Measurements from ENCODE around the gene TAF1D.

- TF ChIP-seq PKNOX1 (IDR thresholded peaks at IDR 0.05) (no peak), FOXM1 (IDR thresholded peaks at IDR 0.05; ENCODE audit: borderline replicate concordance) (no peak), HDGF (IDR thresholded peaks at IDR 0.05; ENCODE audit: borderline replicate concordance) (no peak), SUZ12 (IDR thresholded peaks at IDR 0.05) (no peak)
Observed at GRCh38 chr11:93783362-93783761, 42.1 kb upstream of the TAF1D start.

Measured in HEK293T (cell line).